Fibroblast of villous mesenchyme (primary cell): ENCODE measurements around the gene GTF2A1. TPM values are rescaled to one million over a fixed set of nuclear protein-coding genes. Genes with fewer than 3 reads are reported as not detected.

Source experiments
- DNase-seq: peaks from one replicate; pipeline ENCODE4 v3.0.0-alpha.2; 2010; ENCODE audit warnings: low read depth
- H3K4me3 ChIP-seq: 2 replicates; pipeline ENCODE4 v1.5.1; 2011; ENCODE audit warnings: low read depth, mild to moderate bottlenecking, low read length
- CTCF ChIP-seq: IDR thresholded peaks from 2 replicates; pipeline ENCODE4 v1.5.1; 2012; ENCODE audit warnings: low read depth, mild to moderate bottlenecking, low read length; ENCODE audit not compliant: insufficient read depth
- total RNA-seq: library from RNA; depleted of rRNA; stranded (reverse); fragments of >200 nt; gene quantifications from 2 replicates; pipeline ENCODE4 v1.2.3, GENCODE V29; 2012

Gene GTF2A1
- 20.9 and 28.9 TPM in 2 replicates for total RNA-seq

GRCh38 chr14:81220830-81221578 is at the start of gene GTF2A1:
Gene GTF2A1, minus strand, starts transcription at chr14:81220959. Its CDS starts 441 bp downstream, at chr14:81220518.
- peak; percentile 96 for DNase-seq
- peak within 1 kb of the TSS; percentile 94 for H3K4me3 ChIP-seq
- no peak for TF ChIP-seq CTCF

GRCh38 chr14:81269979-81270375 is 49.2 kb upstream of the GTF2A1 start:
- no peak overlapping the region for H3K4me3 ChIP-seq
- no peak for TF ChIP-seq CTCF
- no peak for DNase-seq

- peak; percentile 72 for DNase-seq
Measured at GRCh38 chr14:81269100-81269978, 48.6 kb upstream of the GTF2A1 start.

GRCh38 chr14:81268016-81268416 is 47.3 kb upstream of the GTF2A1 start:
- H3K4me3 ChIP-seq, result no peak overlapping the region
- no peak for TF ChIP-seq CTCF
- no peak for DNase-seq

More at GRCh38 chr14:81269100-81269978, 48.6 kb upstream of the GTF2A1 start:
- peak; percentile 71 for TF ChIP-seq CTCF
- no peak overlapping the region for H3K4me3 ChIP-seq

- no peak for TF ChIP-seq CTCF
- no peak overlapping the region for H3K4me3 ChIP-seq
- no peak for DNase-seq
Measured at GRCh38 chr14:81265636-81266169, 44.9 kb upstream of the GTF2A1 start.

GRCh38 chr14:81264671-81265070 is 43.9 kb upstream of the GTF2A1 start:
- TF ChIP-seq CTCF, result no peak
- H3K4me3 ChIP-seq, result no peak overlapping the region
- no peak for DNase-seq
